HL-60 (cell line): Measurements from ENCODE around the gene SORCS2.

ENCODE experiments used
- DNase-seq, 2 experiments: peaks; one replicate each; pipeline ENCODE4 v3.0.0-alpha.2; 2010 to 2020; ENCODE audit warnings: low read depth in 1 of 2, low spot score in 1 of 2
- H3K27ac ChIP-seq: fragments of 250-450 bp; sonication (Bioruptor Pico); replicated peaks from 2 replicates; pipeline ENCODE4 v1.5.1; 2020; ENCODE audit warnings: mild to moderate bottlenecking, moderate library complexity
- H3K27me3 ChIP-seq: fragments of 250-450 bp; sonication (Bioruptor Pico); 2 replicates; pipeline ENCODE4 v1.5.1; 2021; ENCODE audit warnings: mild to moderate bottlenecking, moderate library complexity; ENCODE audit not compliant: insufficient read depth, poor library complexity, severe bottlenecking
- H3K4me3 ChIP-seq: replicated peaks from 2 replicates; pipeline ENCODE4 v1.5.1; 2011; ENCODE audit warnings: mild to moderate bottlenecking, control low read depth, low read length; ENCODE audit not compliant: insufficient read depth
- GABPA ChIP-seq: IDR thresholded peaks from 2 replicates; pipeline ENCODE4 v1.6.1; 2012; ENCODE audit warnings: low read depth
- POLR2AphosphoS5 ChIP-seq: IDR thresholded peaks from 2 replicates; pipeline ENCODE4 v1.6.1; 2012; ENCODE audit warnings: low read depth
- SPI1 ChIP-seq: IDR thresholded peaks from 2 replicates; pipeline ENCODE4 v1.6.1; 2012; ENCODE audit warnings: low read depth, mild to moderate bottlenecking, borderline replicate concordance
- TF ChIP-seq, protein P1 (sequence below): IDR thresholded peaks from 2 replicates; pipeline ENCODE4 v1.6.1; 2012; ENCODE audit warnings: low read depth; ENCODE audit not compliant: insufficient replicate concordance
- TF ChIP-seq, protein P2 (sequence below): IDR thresholded peaks from one replicate; pipeline ENCODE4 v1.5.1; 2011; ENCODE audit warnings: low read length, control low read depth, inconsistent platforms; ENCODE audit not compliant: insufficient read depth

SORCS2 gene

DNA sequence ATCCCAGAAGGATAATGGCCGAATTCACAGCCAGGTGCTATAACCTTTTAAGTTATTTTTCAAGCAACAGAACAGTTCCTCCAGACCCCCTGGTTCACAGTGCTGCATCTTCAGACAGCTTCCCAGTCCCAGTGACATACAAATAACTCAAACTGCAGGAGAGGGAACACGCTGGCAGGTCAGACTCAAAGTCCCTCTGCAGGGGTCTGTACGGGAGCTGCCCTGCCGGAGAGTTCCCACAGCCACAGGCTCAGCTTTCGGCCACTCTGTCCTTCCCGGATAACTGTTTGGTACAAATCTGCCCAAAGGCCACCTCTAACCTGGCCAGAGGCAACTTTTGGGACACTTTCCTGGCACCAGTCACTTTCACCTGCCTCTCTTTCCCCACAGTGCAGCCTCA lies 517.1 kb downstream of the SORCS2 start:
- DNase-seq = no peak

DNA sequence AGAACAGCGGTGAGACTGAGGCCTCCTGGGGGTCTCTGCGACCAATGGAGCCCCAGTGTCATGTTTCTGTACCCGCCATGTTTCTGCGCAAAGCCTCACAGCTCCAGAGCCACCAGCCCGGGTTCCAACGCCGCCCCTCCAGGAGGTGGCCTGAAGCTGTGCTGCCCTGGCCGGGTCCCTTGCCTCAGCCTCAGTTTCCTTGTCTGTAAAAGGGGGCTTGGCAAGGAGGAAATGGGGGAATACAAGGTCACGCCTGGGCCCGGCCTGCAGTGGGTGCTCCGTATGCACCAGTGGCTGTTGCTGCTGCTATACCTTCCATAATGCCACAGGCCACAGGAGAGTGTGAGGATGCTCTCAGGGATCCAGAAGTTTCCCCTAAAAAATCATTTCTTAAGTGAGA lies 517.8 kb downstream of the SORCS2 start:
- Histone ChIP-seq H3K27ac (no peak overlapping the region), H3K27me3 (no peaks in the 10 kb centered on the region), H3K4me3 (no peak overlapping the region)
- DNase-seq = no peak
- no peak for TF ChIP-seq SPI1
- TF ChIP-seq POLR2AphosphoS5 = no peak
- TF ChIP-seq, protein P1, sequence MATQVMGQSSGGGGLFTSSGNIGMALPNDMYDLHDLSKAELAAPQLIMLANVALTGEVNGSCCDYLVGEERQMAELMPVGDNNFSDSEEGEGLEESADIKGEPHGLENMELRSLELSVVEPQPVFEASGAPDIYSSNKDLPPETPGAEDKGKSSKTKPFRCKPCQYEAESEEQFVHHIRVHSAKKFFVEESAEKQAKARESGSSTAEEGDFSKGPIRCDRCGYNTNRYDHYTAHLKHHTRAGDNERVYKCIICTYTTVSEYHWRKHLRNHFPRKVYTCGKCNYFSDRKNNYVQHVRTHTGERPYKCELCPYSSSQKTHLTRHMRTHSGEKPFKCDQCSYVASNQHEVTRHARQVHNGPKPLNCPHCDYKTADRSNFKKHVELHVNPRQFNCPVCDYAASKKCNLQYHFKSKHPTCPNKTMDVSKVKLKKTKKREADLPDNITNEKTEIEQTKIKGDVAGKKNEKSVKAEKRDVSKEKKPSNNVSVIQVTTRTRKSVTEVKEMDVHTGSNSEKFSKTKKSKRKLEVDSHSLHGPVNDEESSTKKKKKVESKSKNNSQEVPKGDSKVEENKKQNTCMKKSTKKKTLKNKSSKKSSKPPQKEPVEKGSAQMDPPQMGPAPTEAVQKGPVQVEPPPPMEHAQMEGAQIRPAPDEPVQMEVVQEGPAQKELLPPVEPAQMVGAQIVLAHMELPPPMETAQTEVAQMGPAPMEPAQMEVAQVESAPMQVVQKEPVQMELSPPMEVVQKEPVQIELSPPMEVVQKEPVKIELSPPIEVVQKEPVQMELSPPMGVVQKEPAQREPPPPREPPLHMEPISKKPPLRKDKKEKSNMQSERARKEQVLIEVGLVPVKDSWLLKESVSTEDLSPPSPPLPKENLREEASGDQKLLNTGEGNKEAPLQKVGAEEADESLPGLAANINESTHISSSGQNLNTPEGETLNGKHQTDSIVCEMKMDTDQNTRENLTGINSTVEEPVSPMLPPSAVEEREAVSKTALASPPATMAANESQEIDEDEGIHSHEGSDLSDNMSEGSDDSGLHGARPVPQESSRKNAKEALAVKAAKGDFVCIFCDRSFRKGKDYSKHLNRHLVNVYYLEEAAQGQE = no peak
- TF ChIP-seq, protein P2, sequence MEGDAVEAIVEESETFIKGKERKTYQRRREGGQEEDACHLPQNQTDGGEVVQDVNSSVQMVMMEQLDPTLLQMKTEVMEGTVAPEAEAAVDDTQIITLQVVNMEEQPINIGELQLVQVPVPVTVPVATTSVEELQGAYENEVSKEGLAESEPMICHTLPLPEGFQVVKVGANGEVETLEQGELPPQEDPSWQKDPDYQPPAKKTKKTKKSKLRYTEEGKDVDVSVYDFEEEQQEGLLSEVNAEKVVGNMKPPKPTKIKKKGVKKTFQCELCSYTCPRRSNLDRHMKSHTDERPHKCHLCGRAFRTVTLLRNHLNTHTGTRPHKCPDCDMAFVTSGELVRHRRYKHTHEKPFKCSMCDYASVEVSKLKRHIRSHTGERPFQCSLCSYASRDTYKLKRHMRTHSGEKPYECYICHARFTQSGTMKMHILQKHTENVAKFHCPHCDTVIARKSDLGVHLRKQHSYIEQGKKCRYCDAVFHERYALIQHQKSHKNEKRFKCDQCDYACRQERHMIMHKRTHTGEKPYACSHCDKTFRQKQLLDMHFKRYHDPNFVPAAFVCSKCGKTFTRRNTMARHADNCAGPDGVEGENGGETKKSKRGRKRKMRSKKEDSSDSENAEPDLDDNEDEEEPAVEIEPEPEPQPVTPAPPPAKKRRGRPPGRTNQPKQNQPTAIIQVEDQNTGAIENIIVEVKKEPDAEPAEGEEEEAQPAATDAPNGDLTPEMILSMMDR = no peak

More for the DNA sequence above, 517.1 kb downstream of the SORCS2 start:
- Histone ChIP-seq H3K4me3 (no peak overlapping the region), H3K27ac (no peak overlapping the region), H3K27me3 (no peaks in the 10 kb centered on the region)
- TF ChIP-seq, protein P1 = no peak
- TF ChIP-seq SPI1 (no peak), POLR2AphosphoS5 (no peak)
- TF ChIP-seq, protein P2 = no peak

DNA sequence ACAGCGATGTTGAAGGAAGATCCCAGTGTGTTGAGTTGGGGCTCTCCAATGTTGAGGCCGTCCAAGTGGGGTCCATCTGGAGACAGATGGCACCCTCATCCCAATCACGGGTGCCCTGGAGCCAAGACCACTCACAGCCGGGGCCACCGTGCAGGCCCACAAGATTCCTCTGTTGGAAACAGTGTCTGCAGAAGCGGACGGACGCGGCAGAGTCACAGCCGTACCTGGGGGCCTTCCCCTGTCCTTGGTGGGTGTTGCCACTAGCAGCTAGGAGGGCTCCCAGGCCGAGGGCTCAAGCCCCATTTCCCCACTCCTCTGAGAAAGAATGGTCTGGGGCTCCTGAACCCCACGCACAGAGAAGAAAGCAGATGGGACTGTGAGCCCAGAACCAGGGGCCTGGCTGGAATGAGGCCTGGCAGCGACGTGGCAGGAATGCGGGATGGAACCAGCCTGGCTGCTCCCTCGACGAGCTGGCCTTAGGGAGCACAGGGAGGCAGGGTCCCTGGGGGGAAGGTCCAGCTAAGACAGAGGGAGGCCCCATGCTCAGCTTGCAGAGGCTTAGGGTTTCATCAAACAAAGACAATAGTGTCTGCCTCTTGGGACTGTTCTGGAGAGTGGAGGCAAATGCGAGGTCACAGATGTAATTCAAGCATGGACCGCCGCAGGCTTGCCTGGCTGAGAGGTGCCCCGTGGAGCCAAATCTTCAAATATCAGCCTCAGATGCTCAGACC lies 518.4 kb downstream of the SORCS2 start:
- TF ChIP-seq, protein P1 = no peak
- TF ChIP-seq, protein P2 = no peak
- no peak for TF ChIP-seq GABPA
- no peak for TF ChIP-seq POLR2AphosphoS5
- no peak for TF ChIP-seq SPI1
- H3K27ac ChIP-seq = no peak overlapping the region
- no peak for DNase-seq
- no peaks in the 10 kb centered on the region for H3K27me3 ChIP-seq
- no peak overlapping the region for H3K4me3 ChIP-seq
